CD4-positive, alpha-beta T cell (primary cell): ENCODE measurements around the gene ZNF638. TPM values are rescaled to one million over a fixed set of nuclear protein-coding genes. Genes with fewer than 3 reads are reported as not detected.
A peak's percentile ranks its signal among the peaks of the same experiment; 100 is the strongest.

ENCODE experiments used
- ATAC-seq: fragments of 200-7000 bp; cut with Tn5 transposase; one replicate; pipeline ENCODE4 v1.10.0; 2022; ENCODE audit warnings: mild to moderate bottlenecking; ENCODE audit not compliant: poor library complexity
- CTCF ChIA-PET: fragments of 350-600 bp; sonication (Branson Sonifier 250); formaldehyde crosslinking; loops from one replicate; lab custom pipeline; 2021; ENCODE audit warnings: antibody characterized with exemption, inconsistent platforms; lab: Charles Lee
- POLR2A ChIA-PET: fragments of 350-600 bp; sonication (Branson Sonifier 250); formaldehyde crosslinking; loops from one replicate; lab custom pipeline; 2021; ENCODE audit warnings: antibody characterized with exemption, inconsistent platforms; lab: Charles Lee
- DNase-seq, 14 experiments: peaks; one replicate each; pipeline ENCODE4 v3.0.0-alpha.2; 2013 to 2020; ENCODE audit warnings: mixed read lengths in 2 of 14
- H3K27ac ChIP-seq, 2 donors: one replicate each; pipeline versions ENCODE4 v1.5.1 to v1.7.0; 2013; ENCODE audit warnings: low read length in 2 of 2, low read depth in 1 of 2, mild to moderate bottlenecking in 1 of 2
- H3K27me3 ChIP-seq, 2 experiments: 1 replicate in 1 of 2; 2 replicates in 1 of 2; pipeline versions ENCODE4 v1.6.1 to v1.7.0; 2013; ENCODE audit warnings: low read length in 2 of 2, control low read depth in 1 of 2, mild to moderate bottlenecking in 1 of 2, moderate library complexity in 1 of 2; ENCODE audit not compliant: insufficient read depth in 2 of 2, control insufficient read depth in 1 of 2
- H3K36me3 ChIP-seq: one replicate; pipeline ENCODE4 v1.6.1; 2013; ENCODE audit warnings: low read length, control low read depth; ENCODE audit not compliant: insufficient read depth
- H3K4me1 ChIP-seq: one replicate; pipeline ENCODE4 v1.6.1; 2013; ENCODE audit warnings: low read length, control low read depth; ENCODE audit not compliant: insufficient read depth
- H3K4me3 ChIP-seq: one replicate; pipeline ENCODE4 v1.5.1; 2013; ENCODE audit warnings: mild to moderate bottlenecking, low read length, moderate library complexity
- H3K9me3 ChIP-seq, 2 experiments: 1 replicate in 1 of 2; 2 replicates in 1 of 2; pipeline versions ENCODE4 v1.6.1 to v1.7.0; 2013; ENCODE audit warnings: low read length in 2 of 2, mild to moderate bottlenecking in 2 of 2, control low read depth in 1 of 2, moderate library complexity in 1 of 2; ENCODE audit not compliant: control insufficient read depth in 1 of 2, insufficient read depth in 1 of 2
- H3K27ac Mint-ChIP-seq: one replicate; pipeline ENCODE4 v1.8.0; 2020; ENCODE audit warnings: mixed read lengths
- H3K27me3 Mint-ChIP-seq: one replicate; pipeline ENCODE4 v1.8.0; 2021; ENCODE audit warnings: mixed read lengths
- H3K36me3 Mint-ChIP-seq: one replicate; pipeline ENCODE4 v1.8.0; 2021; ENCODE audit warnings: low read depth, mixed read lengths
- H3K4me1 Mint-ChIP-seq: one replicate; pipeline ENCODE4 v1.8.0; 2021; ENCODE audit warnings: low read depth, mixed read lengths
- H3K4me3 Mint-ChIP-seq: one replicate; pipeline ENCODE4 v1.8.0; 2020; ENCODE audit warnings: mild to moderate bottlenecking, mixed read lengths
- H3K9me3 Mint-ChIP-seq: one replicate; pipeline ENCODE4 v1.8.0; 2020; ENCODE audit warnings: mixed read lengths
- intact Hi-C, 2 experiments: fragments of 100-400 bp; cut with DNase I in 1 of 2; cut with micrococcal nuclease in 1 of 2; formaldehyde crosslinking; loops; one replicate each; pipeline versions ENCODE4 v1.15.1 to v1.9.0; 2023 to 2025; cut with DNase I, micrococcal nuclease
- total RNA-seq, 174 experiments: library from RNA in 2 of 174; stranded (reverse) in 2 of 174; gene quantifications; one replicate each; pipeline ENCODE4 v1.2.3 and lab custom pipeline; 2021 to 2026
- TF ChIP-seq, protein P1 (sequence below): fragments of 200-600 bp; IDR thresholded peaks from one replicate; pipeline ENCODE4 v1.8.0; 2022; ENCODE audit warnings: antibody characterized with exemption, mild to moderate bottlenecking

ZNF638 gene
- total RNA-seq, 2 experiments from 2014 or later = 77.8 to 86.4 TPM

DNA sequence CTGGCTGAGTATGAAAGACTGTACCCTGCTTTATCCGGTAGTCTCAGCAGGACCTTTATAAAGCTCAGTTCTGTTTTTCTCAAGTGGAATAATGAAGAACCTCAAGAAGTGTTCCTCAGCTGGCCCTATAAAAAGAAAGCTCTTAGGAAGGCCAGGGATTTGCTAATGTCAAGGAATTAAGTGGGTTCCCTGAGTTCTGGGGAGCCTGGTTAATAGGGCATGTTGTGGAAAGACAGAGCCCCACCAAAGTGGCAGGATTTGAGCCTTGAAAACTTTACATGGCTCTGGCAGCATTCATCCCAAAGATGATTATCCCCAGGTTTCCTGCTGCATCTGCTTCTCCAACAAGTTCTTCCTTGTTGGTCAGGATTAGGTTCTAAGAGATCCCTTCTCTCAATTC, 114.9 kb downstream of the ZNF638 start:
- H3K4me3 Mint-ChIP-seq = no peak overlapping the region
- no peak for ATAC-seq
- ChIA-PET POLR2A (no interaction called here), CTCF (interaction anchor here (0.5 to 1.5 kb wide), 2 partner anchors 63 to 811 kb away, joined by 3 to 4 read pairs; no protein-coding TSS in a partner anchor)
- H3K9me3 ChIP-seq = no peaks in the 10 kb centered on the region
- DNase-seq = no peak
- intact Hi-C loops = no loop called here
- H3K27me3 ChIP-seq = no peaks in the 10 kb centered on the region
- H3K36me3 ChIP-seq = no peaks in the 10 kb centered on the region
- H3K36me3 Mint-ChIP-seq = peaks cover 5% of the 10 kb centered on the region
- H3K27me3 Mint-ChIP-seq = peaks cover 6% of the 10 kb centered on the region
- H3K4me3 ChIP-seq = no peak overlapping the region
- H3K9me3 Mint-ChIP-seq = no peaks in the 10 kb centered on the region
- no peaks in the 10 kb centered on the region for H3K4me1 Mint-ChIP-seq
- no peak overlapping the region for H3K27ac Mint-ChIP-seq
- H3K27ac ChIP-seq = no peak overlapping the region
- H3K4me1 ChIP-seq = no peaks in the 10 kb centered on the region
- TF ChIP-seq, protein P1, sequence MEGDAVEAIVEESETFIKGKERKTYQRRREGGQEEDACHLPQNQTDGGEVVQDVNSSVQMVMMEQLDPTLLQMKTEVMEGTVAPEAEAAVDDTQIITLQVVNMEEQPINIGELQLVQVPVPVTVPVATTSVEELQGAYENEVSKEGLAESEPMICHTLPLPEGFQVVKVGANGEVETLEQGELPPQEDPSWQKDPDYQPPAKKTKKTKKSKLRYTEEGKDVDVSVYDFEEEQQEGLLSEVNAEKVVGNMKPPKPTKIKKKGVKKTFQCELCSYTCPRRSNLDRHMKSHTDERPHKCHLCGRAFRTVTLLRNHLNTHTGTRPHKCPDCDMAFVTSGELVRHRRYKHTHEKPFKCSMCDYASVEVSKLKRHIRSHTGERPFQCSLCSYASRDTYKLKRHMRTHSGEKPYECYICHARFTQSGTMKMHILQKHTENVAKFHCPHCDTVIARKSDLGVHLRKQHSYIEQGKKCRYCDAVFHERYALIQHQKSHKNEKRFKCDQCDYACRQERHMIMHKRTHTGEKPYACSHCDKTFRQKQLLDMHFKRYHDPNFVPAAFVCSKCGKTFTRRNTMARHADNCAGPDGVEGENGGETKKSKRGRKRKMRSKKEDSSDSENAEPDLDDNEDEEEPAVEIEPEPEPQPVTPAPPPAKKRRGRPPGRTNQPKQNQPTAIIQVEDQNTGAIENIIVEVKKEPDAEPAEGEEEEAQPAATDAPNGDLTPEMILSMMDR = no peak

DNA sequence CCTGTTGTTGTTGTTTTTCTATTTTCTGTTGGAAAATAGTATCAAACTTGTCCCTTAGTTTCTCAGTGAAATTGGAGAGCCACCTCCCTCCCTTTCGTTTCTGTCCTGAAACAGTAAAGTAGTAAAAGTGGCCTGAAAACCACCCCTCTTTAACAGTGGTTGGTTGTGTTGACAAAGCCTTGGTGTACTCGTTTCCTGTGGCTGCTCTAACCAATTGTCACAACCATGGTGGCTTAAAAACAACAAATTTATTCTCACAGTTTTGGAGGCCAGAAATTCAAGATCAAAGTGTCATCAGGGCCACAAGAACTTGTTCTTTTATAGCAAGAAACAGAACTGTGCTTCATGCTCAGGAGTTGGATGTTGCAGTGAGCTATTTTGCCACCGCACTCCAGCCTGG, 117.8 kb downstream of the ZNF638 start:
- H3K9me3 Mint-ChIP-seq = no peaks in the 10 kb centered on the region
- no peak for ATAC-seq
- POLR2A ChIA-PET = no interaction called here

DNA sequence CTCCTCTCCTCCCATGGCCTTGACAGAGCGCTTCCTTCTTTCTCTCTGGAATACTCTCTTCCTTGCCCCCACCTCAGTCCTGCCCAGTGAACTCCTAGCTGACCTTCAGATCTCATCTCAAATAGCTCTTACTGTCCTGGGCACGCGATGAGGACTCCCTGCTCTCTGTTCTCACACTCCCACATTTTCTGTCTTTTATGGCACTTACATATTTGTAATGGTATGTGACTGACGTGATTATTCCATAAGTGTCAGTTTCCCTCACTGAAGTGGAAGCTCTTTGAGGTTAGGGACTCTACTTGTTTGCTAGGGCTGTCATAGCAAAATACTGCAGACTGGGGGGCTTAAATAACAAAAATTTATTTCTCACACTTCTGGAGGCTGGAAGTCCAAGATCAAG, 120.1 kb downstream of the ZNF638 start:
- intact Hi-C loops = no loop called here
- no peak for DNase-seq
- Histone ChIP-seq H3K9me3 (peaks cover 0 to 12% of the 10 kb centered on the region in 2 experiments), H3K4me3 (no peak overlapping the region), H3K36me3 (no peaks in the 10 kb centered on the region), H3K27ac (no peak overlapping the region), H3K4me1 (peaks cover 21% of the 10 kb centered on the region), H3K27me3 (peaks cover 22 to 28% of the 10 kb centered on the region in 2 experiments)
- H3K27ac Mint-ChIP-seq = no peak overlapping the region
- POLR2A ChIA-PET = no interaction called here
- CTCF ChIA-PET = no interaction called here
- H3K9me3 Mint-ChIP-seq = no peaks in the 10 kb centered on the region
- ATAC-seq = no peak
- peaks cover 16% of the 10 kb centered on the region for H3K4me1 Mint-ChIP-seq
- peaks cover 51% of the 10 kb centered on the region for H3K27me3 Mint-ChIP-seq
- TF ChIP-seq, protein P1 = no peak
- H3K4me3 Mint-ChIP-seq = no peak overlapping the region
- no peaks in the 10 kb centered on the region for H3K36me3 Mint-ChIP-seq

More for the DNA sequence above, 117.8 kb downstream of the ZNF638 start:
- CTCF ChIA-PET = no interaction called here
- H3K27me3 ChIP-seq = peaks cover 8 to 16% of the 10 kb centered on the region in 2 experiments
- no peaks in the 10 kb centered on the region for H3K36me3 ChIP-seq
- TF ChIP-seq, protein P1 = no peak
- H3K9me3 ChIP-seq = peaks cover 0 to 10% of the 10 kb centered on the region in 2 experiments
- peak in 1 of 14 experiments; percentile 45 for DNase-seq
- H3K36me3 Mint-ChIP-seq = no peaks in the 10 kb centered on the region
- H3K4me1 Mint-ChIP-seq = peaks cover 12% of the 10 kb centered on the region
- peaks cover 27% of the 10 kb centered on the region for H3K27me3 Mint-ChIP-seq
- H3K4me3 ChIP-seq = no peak overlapping the region
- peaks cover 17% of the 10 kb centered on the region for H3K4me1 ChIP-seq
- H3K27ac Mint-ChIP-seq = no peak overlapping the region
- no peak overlapping the region for H3K4me3 Mint-ChIP-seq
- H3K27ac ChIP-seq = no peak overlapping the region
- intact Hi-C loops = no loop called here
